IPS DF 6.9 (cell line): ENCODE measurements around the gene ZSWIM3.

Experiments used
- DNase-seq: peaks from one replicate; pipeline ENCODE4 v3.0.0-alpha.2; 2013; ENCODE audit warnings: low read depth, low spot score
- H3K27ac ChIP-seq: one replicate; pipeline ENCODE4 v1.5.1; 2013; ENCODE audit warnings: low read length, control low read depth
- H3K27me3 ChIP-seq: 2 replicates; pipeline ENCODE4 v1.6.1; 2013; ENCODE audit warnings: mild to moderate bottlenecking, low read length; ENCODE audit not compliant: control insufficient read depth, insufficient read depth
- H3K36me3 ChIP-seq: 2 replicates; pipeline ENCODE4 v1.6.1; 2013; ENCODE audit warnings: low read length; ENCODE audit not compliant: control insufficient read depth, insufficient read depth
- H3K4me1 ChIP-seq: 2 replicates; pipeline ENCODE4 v1.6.1; 2013; ENCODE audit warnings: low read length; ENCODE audit not compliant: control insufficient read depth, insufficient read depth
- H3K4me3 ChIP-seq: 2 replicates; pipeline ENCODE4 v1.5.1; 2013; ENCODE audit warnings: mild to moderate bottlenecking, low read length
- H3K9me3 ChIP-seq: 2 replicates; pipeline ENCODE4 v1.6.1; 2013; ENCODE audit warnings: low read length, inconsistent platforms; ENCODE audit not compliant: control insufficient read depth, insufficient read depth
- WGBS: extraction: QIAGEN DNeasy Blood & Tissue Kit; methylation state at CpG from one replicate; pipeline ENCODE4 v1.1.7; 2013; ENCODE audit warnings: mixed read lengths, missing lambda C conversion rate; ENCODE audit not compliant: insufficient read length, insufficient coverage; 5-methylcytosine and 5-hydroxymethylcytosine counted together

The ZSWIM3 gene

DNA sequence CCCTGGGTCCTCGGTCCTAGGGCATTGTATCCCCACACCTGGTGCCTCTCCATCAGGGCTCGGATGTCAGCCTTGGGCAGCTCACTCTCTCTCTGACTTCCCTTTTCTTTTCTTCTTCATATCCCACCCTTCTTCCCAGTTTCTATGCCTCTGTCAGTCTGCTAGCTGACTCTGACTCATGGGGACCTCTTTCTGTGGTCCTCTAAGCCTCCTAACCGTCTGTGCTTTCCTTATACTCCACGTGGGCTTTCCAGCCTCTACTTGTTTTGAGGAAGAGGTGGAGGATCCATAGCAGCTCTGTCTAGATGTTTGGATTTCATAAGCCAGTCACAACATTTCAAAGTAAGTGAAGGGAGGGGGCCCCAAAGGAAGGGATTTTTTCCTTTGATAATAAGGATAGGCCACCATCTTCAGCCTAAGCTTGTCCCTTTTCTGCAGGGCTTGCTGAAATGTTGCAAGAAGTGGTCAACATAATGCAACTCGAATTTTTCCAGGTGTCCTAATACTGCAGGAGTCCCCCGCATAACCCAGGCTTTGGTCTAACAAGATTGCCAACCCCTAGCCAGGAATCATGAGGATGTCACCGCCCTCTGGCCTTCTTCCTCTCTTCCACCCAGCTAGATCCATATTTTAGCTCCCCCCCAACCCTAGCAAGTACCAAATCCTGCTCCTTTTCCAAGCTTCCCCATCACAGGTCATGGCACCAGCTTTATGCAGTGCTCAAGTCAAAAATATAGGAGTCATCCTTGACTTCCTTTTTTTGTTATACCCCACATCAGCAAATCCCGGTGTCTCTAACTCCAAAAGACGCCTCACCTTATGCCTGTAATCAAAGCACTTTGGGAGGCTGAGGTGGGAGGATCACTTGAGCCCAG is 63.3 kb downstream of the ZSWIM3 start:
- WGBS, result no CpG with 5 or more reads among the region's 9 CpGs
- Histone ChIP-seq H3K36me3 (no peaks in the 10 kb centered on the region), H3K9me3 (no peaks in the 10 kb centered on the region), H3K4me3 (no peak overlapping the region), H3K27ac (no peak overlapping the region), H3K27me3 (no peaks in the 10 kb centered on the region), H3K4me1 (no peaks in the 10 kb centered on the region)
- DNase-seq, result no peak

DNA sequence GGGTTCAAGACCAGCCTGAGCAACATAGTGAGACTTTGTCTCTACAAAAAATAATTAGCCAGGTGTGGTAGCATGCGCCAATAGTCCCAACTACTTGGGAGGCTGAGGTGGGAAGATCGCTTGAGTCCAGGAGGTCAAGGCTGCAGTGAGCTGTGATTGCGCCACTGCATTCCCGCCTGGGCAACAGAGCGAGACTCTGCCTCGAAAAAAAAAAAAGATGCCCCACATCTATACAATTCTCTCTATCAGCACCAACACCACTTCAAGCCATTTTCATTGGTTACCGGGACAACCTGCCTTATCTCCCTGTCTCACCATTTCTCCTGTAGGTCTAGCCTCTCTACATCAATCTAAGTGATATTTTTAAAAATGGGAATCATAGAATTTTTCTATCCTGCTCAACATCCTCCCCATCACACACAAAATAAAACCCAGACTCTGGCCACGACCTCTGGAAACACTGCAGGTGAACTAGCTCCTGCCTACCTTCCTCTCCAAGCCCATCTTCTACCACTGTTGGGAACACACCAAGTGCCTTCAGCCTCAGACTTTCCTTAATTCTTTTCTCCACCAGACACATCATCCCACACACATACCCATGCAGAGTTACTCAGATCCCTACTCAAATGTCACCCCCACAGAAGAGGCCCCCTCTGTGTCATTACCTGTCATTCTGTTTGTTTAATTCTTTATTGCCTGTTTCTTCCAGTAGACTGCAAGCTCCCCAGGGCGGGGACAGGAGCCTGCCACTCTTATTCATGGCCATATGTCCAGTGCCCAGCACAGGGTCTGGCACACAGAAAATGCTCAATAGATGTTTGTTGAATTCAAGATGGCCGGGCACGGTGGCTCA is 64.1 kb downstream of the ZSWIM3 start:
- no CpG with 5 or more reads among the region's 11 CpGs for WGBS
- H3K36me3 ChIP-seq, result no peaks in the 10 kb centered on the region
- H3K4me3 ChIP-seq, result no peak overlapping the region
- H3K27ac ChIP-seq, result no peak overlapping the region
- H3K4me1 ChIP-seq, result peaks cover 2% of the 10 kb centered on the region; the same call in 1 of the 2 replicates
- H3K9me3 ChIP-seq, result no peaks in the 10 kb centered on the region
- DNase-seq, result no peak
- H3K27me3 ChIP-seq, result no peaks in the 10 kb centered on the region

DNA sequence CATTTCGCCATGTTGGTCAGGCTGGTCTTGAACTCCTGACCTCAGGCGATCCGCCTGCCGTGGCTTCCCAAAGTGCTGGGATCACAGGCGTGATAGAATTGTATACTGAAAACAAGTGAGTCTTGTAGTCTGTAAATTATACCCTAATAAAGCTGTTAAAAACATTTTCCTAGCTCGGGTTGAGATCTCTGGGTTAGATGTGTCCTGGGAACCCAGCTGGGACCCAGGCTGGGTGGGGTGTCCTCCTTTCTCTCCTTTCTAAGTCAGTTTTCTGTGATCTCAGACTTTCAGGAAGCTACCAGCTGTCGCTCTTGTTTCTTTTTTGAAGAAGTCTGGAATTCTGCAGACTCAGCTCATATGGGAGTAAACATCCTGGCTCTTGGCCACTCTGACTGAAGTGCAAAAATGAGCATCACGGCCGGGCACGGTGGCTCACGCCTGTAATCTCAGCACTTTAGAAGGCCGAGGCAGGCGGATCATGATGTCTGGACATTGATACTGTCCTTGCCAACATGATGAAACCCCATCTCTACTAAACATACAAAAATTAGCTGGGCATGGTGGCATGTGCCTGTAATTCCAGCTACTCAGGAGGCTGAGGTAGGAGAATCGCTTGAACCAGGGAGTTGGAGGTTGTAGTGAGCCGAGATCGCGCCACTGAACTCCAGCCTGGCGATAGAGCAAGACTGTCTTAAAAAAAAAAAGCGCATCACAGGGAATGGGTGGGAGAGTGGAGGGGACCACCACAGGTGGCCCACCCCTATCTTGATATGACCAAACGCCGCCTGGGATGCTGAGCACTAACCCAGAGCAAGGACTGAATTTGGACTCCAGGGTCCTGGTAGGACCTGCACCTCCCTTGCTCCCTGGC is 67.2 kb downstream of the ZSWIM3 start:
- peaks cover 2% of the 10 kb centered on the region; the same call in 1 of the 2 replicates for H3K4me1 ChIP-seq
- H3K36me3 ChIP-seq, result no peaks in the 10 kb centered on the region
- no peaks in the 10 kb centered on the region for H3K27me3 ChIP-seq
- H3K4me3 ChIP-seq, result no peak overlapping the region
- no CpG with 5 or more reads among the region's 21 CpGs for WGBS
- H3K9me3 ChIP-seq, result no peaks in the 10 kb centered on the region
- H3K27ac ChIP-seq, result no peak overlapping the region
- no peak for DNase-seq

- WGBS, result no CpG with 5 or more reads among the region's 9 CpGs
- no peak for DNase-seq
- Histone ChIP-seq H3K36me3 (no peaks in the 10 kb centered on the region), H3K27me3 (no peaks in the 10 kb centered on the region), H3K27ac (no peak overlapping the region), H3K9me3 (no peaks in the 10 kb centered on the region), H3K4me1 (peaks cover 2% of the 10 kb centered on the region; the same call in 1 of the 2 replicates), H3K4me3 (no peak overlapping the region)
Observed at GRCh38 chr20:45925821-45926506, 68.5 kb downstream of the ZSWIM3 start.

DNA sequence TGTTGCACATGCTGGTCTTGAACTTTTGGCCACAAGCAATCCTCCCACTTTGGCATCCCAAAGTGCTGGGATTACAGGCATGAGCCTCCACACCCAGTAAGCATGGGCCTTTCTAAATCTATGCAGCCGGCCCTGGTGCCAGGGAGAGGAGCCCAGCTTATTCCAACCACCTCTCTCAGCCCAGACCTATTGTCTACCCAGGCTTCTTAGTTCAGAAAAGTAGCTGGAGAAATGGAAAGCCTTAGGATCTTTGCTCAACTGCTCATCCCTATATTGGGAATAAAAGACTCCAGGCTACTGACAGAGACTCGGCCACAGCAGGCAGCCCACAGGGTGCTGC is 69.3 kb downstream of the ZSWIM3 start:
- Histone ChIP-seq H3K27ac (no peak overlapping the region), H3K27me3 (no peaks in the 10 kb centered on the region), H3K4me1 (peaks cover 2% of the 10 kb centered on the region; the same call in 1 of the 2 replicates), H3K9me3 (no peaks in the 10 kb centered on the region), H3K36me3 (no peaks in the 10 kb centered on the region), H3K4me3 (no peak overlapping the region)
- WGBS, result no CpG with 5 or more reads among the region's 2 CpGs
- no peak for DNase-seq

GRCh38 chr20:45927071-45927878 is 69.9 kb downstream of the ZSWIM3 start:
- WGBS, result no CpG with 5 or more reads among the region's 14 CpGs
- DNase-seq, result no peak
- H3K4me3 ChIP-seq, result no peak overlapping the region

More at GRCh38 chr20:45927071-45927878, 69.9 kb downstream of the ZSWIM3 start:
- no peaks in the 10 kb centered on the region for H3K36me3 ChIP-seq
- no peaks in the 10 kb centered on the region for H3K9me3 ChIP-seq
- no peaks in the 10 kb centered on the region for H3K27me3 ChIP-seq
- H3K27ac ChIP-seq, result no peak overlapping the region
- peaks cover 2% of the 10 kb centered on the region; the same call in 1 of the 2 replicates for H3K4me1 ChIP-seq
